Measurements from ENCODE around the gene LCNL1. TPM values are rescaled to one million over a fixed set of nuclear protein-coding genes. Genes with fewer than 3 reads are reported as not detected.

LCNL1 gene
- total RNA-seq, 1 donor from 2014 or later, result 0.45 TPM

- no peak overlapping the region for H3K27ac Mint-ChIP-seq (ENCODE audit: unreplicated experiment)
- no peaks in the 10 kb centered on the region for H3K9me3 Mint-ChIP-seq (ENCODE audit: unreplicated experiment)
- TF ChIP-seq EZH2 (IDR thresholded peaks at IDR 0.05; ENCODE audit: insufficient read depth, low read length), result no peak
- Histone ChIP-seq H3K36me3 (ENCODE audit: insufficient read depth, low read length) (no peaks in the 10 kb centered on the region), H3K4me1 (ENCODE audit: insufficient read depth, low read length) (peaks cover 15% of the 10 kb centered on the region), H2AFZ (ENCODE audit: low read depth, low read length) (no peak overlapping the region), H3K27ac (ENCODE audit: low read depth, low read length) (no peak overlapping the region), H3K9ac (ENCODE audit: low read length) (no peak overlapping the region), H3K79me2 (ENCODE audit: insufficient read depth, low read length) (no peaks in the 10 kb centered on the region), H3K4me3 (ENCODE audit: insufficient read depth, low read depth, low read length) (no peak overlapping the region), H3K4me2 (ENCODE audit: low read length) (peak overlapping the region; percentile 84), H3K27me3 (ENCODE audit: insufficient read depth, low read length) (no peaks in the 10 kb centered on the region), H4K20me1 (ENCODE audit: insufficient read depth, low read length) (peaks cover 29% of the 10 kb centered on the region), H3K9me3 (ENCODE audit: insufficient read depth, low read depth, low read length) (no peaks in the 10 kb centered on the region)
- H3K36me3 Mint-ChIP-seq (ENCODE audit: low read depth, unreplicated experiment), result no peaks in the 10 kb centered on the region
- H3K4me3 Mint-ChIP-seq (ENCODE audit: unreplicated experiment), result peak overlapping the region; percentile 84
- no peaks in the 10 kb centered on the region for H3K4me1 Mint-ChIP-seq (ENCODE audit: low read depth, unreplicated experiment)
- DNase-seq (ENCODE audit: low read depth) (no peak), FAIRE-seq (no peak)
- peaks cover 3% of the 10 kb centered on the region for H3K27me3 Mint-ChIP-seq (ENCODE audit: low read depth, unreplicated experiment)
Observed at GRCh38 chr9:137026828-137027227, 44.0 kb downstream of the LCNL1 start.

GRCh38 chr9:137027369-137028262, 44.8 kb downstream of the LCNL1 start, which contains the start of gene ABCA2:
TSS of gene ABCA2 (minus strand) at chr9:137028237. CDS start at chr9:137028140, 97 bp downstream.
- Histone ChIP-seq H3K36me3 (ENCODE audit: insufficient read depth, low read length) (no peaks in the 10 kb centered on the region), H3K27me3 (ENCODE audit: insufficient read depth, low read length) (no peaks in the 10 kb centered on the region), H3K79me2 (ENCODE audit: insufficient read depth, low read length) (no peaks in the 10 kb centered on the region), H3K4me2 (ENCODE audit: low read length) (peak within 1 kb of the TSS; percentile 90), H2AFZ (ENCODE audit: low read depth, low read length) (peak within 1 kb of the TSS; percentile 66), H3K27ac (ENCODE audit: low read depth, low read length) (no peak within 1 kb of the TSS), H3K9ac (ENCODE audit: low read length) (peak within 1 kb of the TSS; percentile 48), H3K4me1 (ENCODE audit: insufficient read depth, low read length) (peaks cover 15% of the 10 kb centered on the region), H3K4me3 (ENCODE audit: insufficient read depth, low read depth, low read length) (peak within 1 kb of the TSS; percentile 50), H4K20me1 (ENCODE audit: insufficient read depth, low read length) (peaks cover 29% of the 10 kb centered on the region), H3K9me3 (ENCODE audit: insufficient read depth, low read depth, low read length) (no peaks in the 10 kb centered on the region)
- H3K4me3 Mint-ChIP-seq (ENCODE audit: unreplicated experiment), result peak within 1 kb of the TSS; percentile 84
- no peak for DNase-seq (ENCODE audit: low read depth)
- H3K27ac Mint-ChIP-seq (ENCODE audit: unreplicated experiment), result no peak within 1 kb of the TSS
- TF ChIP-seq CTCF (IDR thresholded peaks at IDR 0.05; ENCODE audit: insufficient read depth, low read depth, low read length) (no peak), EZH2 (IDR thresholded peaks at IDR 0.05; ENCODE audit: insufficient read depth, low read length) (peak; percentile 32)
- no peaks in the 10 kb centered on the region for H3K36me3 Mint-ChIP-seq (ENCODE audit: low read depth, unreplicated experiment)
- H3K9me3 Mint-ChIP-seq (ENCODE audit: unreplicated experiment), result no peaks in the 10 kb centered on the region
- peaks cover 6% of the 10 kb centered on the region for H3K27me3 Mint-ChIP-seq (ENCODE audit: low read depth, unreplicated experiment)
- FAIRE-seq, result no peak
- no peaks in the 10 kb centered on the region for H3K4me1 Mint-ChIP-seq (ENCODE audit: low read depth, unreplicated experiment)

GRCh38 chr9:137028263-137029057, 45.7 kb downstream of the LCNL1 start:
- H4K20me1 ChIP-seq (ENCODE audit: insufficient read depth, low read length), result peaks cover 29% of the 10 kb centered on the region
- FAIRE-seq (no peak), DNase-seq (ENCODE audit: low read depth) (no peak)
- Mint-ChIP-seq H3K4me3 (ENCODE audit: unreplicated experiment) (peak overlapping the region; percentile 73), H3K36me3 (ENCODE audit: low read depth, unreplicated experiment) (no peaks in the 10 kb centered on the region), H3K4me1 (ENCODE audit: low read depth, unreplicated experiment) (no peaks in the 10 kb centered on the region), H3K27me3 (ENCODE audit: low read depth, unreplicated experiment) (peaks cover 6% of the 10 kb centered on the region), H3K27ac (ENCODE audit: unreplicated experiment) (no peak overlapping the region), H3K9me3 (ENCODE audit: unreplicated experiment) (no peaks in the 10 kb centered on the region)
- H3K79me2 ChIP-seq (ENCODE audit: insufficient read depth, low read length), result no peaks in the 10 kb centered on the region
- no peak overlapping the region for H3K27ac ChIP-seq (ENCODE audit: low read depth, low read length)
- no peaks in the 10 kb centered on the region for H3K9me3 ChIP-seq (ENCODE audit: insufficient read depth, low read depth, low read length)
- H3K4me3 ChIP-seq (ENCODE audit: insufficient read depth, low read depth, low read length), result peak overlapping the region; percentile 50
- peak overlapping the region; percentile 16 for H3K9ac ChIP-seq (ENCODE audit: low read length)
- H2AFZ ChIP-seq (ENCODE audit: low read depth, low read length), result peak overlapping the region; percentile 60
- TF ChIP-seq CTCF (IDR thresholded peaks at IDR 0.05; ENCODE audit: insufficient read depth, low read depth, low read length) (no peak), EZH2 (IDR thresholded peaks at IDR 0.05; ENCODE audit: insufficient read depth, low read length) (no peak)
- no peaks in the 10 kb centered on the region for H3K27me3 ChIP-seq (ENCODE audit: insufficient read depth, low read length)
- peaks cover 15% of the 10 kb centered on the region for H3K4me1 ChIP-seq (ENCODE audit: insufficient read depth, low read length)
- no peaks in the 10 kb centered on the region for H3K36me3 ChIP-seq (ENCODE audit: insufficient read depth, low read length)
- H3K4me2 ChIP-seq (ENCODE audit: low read length), result peak overlapping the region; percentile 90

All from astrocyte (in vitro differentiated cells and primary cell).